Measurements from ENCODE around the gene SYS1. TPM values are rescaled to one million over a fixed set of nuclear protein-coding genes. Genes with fewer than 3 reads are reported as not detected.

The SYS1 gene
- total and polyA plus RNA-seq, 2 donors (not counting 3 experiments of a cell fraction or from before 2014, with no cell fraction given): 27.4 to 79.6 TPM

- Histone ChIP-seq H3K27ac (ENCODE audit: insufficient read depth, low read depth, low read length) (no peak overlapping the region), H3K9me1 (replicated peaks; ENCODE audit: control insufficient read depth, extremely low read depth, insufficient read depth, low read length) (no peaks in the 10 kb centered on the region), H3K79me2 (ENCODE audit: control insufficient read depth, insufficient read depth, low read length) (no peaks in the 10 kb centered on the region), H3K27me3 (ENCODE audit: control insufficient read depth in 2 of 2, insufficient read depth in 2 of 2, low read length in 2 of 2) (peaks cover 6% of the 10 kb centered on the region in 2 experiments), H3K9ac (replicated peaks; ENCODE audit: extremely low read depth, insufficient read depth, low read length) (peak overlapping the region; percentile 39), H3K9me3 (replicated peaks; ENCODE audit: control insufficient read depth, insufficient read depth, low read length) (no peaks in the 10 kb centered on the region), H4K20me1 (replicated peaks; ENCODE audit: control insufficient read depth, extremely low read depth, insufficient read depth, low read length) (no peaks in the 10 kb centered on the region), H3K4me3 (replicated peaks in 1 of 3; ENCODE audit: insufficient read depth in 1 of 3, low read depth in 1 of 3, low read length in 3 of 3) (peak overlapping the region; percentile 7 to 85 (median 36)), H2AFZ (ENCODE audit: low read depth, low read length) (peak overlapping the region; percentile 83), H3K36me3 (ENCODE audit: control insufficient read depth in 2 of 2, extremely low read depth in 1 of 2, insufficient read depth in 2 of 2, low read length in 2 of 2) (peaks cover 0 to 3% of the 10 kb centered on the region in 2 experiments), H3K4me2 (ENCODE audit: insufficient read depth, low read length) (peak overlapping the region; percentile 74), H3K4me1 (ENCODE audit: control insufficient read depth, extremely low read depth, insufficient read depth, low read length) (peaks cover 3% of the 10 kb centered on the region)
- FAIRE-seq (peak; percentile 31), DNase-seq (ENCODE audit: low read depth, low spot score) (peak; percentile 7)
- POLR2A ChIA-PET: no interaction called here
- BruUV-seq (replicated peaks): no TSS peak
- dilution Hi-C loops (cut with MboI; ENCODE audit: extremely low pct_ligation_motif_present, low sequenced_read_pairs): no loop called here
- intact Hi-C loops (cut with micrococcal nuclease): loop anchor here (1.0 kb wide), 1 partner anchor 11 kb away; the partner anchor contains the start of gene PIGT
- CTCF ChIA-PET: interaction anchor here (1.3 to 3.6 kb wide), 3 partner anchors 10 to 33 kb away, joined by 3 to 32 read pairs (median 7); partner anchors contain the start of gene PIGT
- TF ChIP-seq GATA2 (IDR thresholded peaks at IDR 0.05; ENCODE audit: insufficient read depth, insufficient read length, low read depth, low read length): no peak
- no peak for TF ChIP-seq JUN (IDR thresholded peaks at IDR 0.05; ENCODE audit: borderline replicate concordance, insufficient read depth, insufficient read length, low read depth)
- TF ChIP-seq POLR2A (IDR thresholded peaks at IDR 0.05; ENCODE audit: low read depth, low read length): no peak
- no peak for TF ChIP-seq MAX (IDR thresholded peaks at IDR 0.05; ENCODE audit: insufficient read depth, insufficient read length)
- no peak for TF ChIP-seq FOS (IDR thresholded peaks at IDR 0.05; ENCODE audit: borderline replicate concordance, insufficient read depth, low read length)
- no peak for TF ChIP-seq POLR2AphosphoS5 (IDR thresholded peaks at IDR 0.05; ENCODE audit: insufficient read depth, low read depth, low read length)
- TF ChIP-seq EZH2 (IDR thresholded peaks at IDR 0.05; ENCODE audit: borderline replicate concordance, low read depth, low read length, severe bottlenecking): peak; percentile 65
- TF ChIP-seq MYC (IDR thresholded peaks at IDR 0.05; ENCODE audit: low read depth, low read length): no peak
These were observed 42.8 kb downstream of the SYS1 start for GRCh38 chr20:45405571-45406259.
